ENCODE results near the gene ALMS1. TPM values are rescaled to one million over a fixed set of nuclear protein-coding genes. Genes with fewer than 3 reads are reported as not detected.
"Not testable (repeated sequence)": the region's sequence is repeated elsewhere in the genome, so short reads cannot be mapped to it uniquely, and the experiment has no call there.

Gene ALMS1
- total RNA-seq, 2 experiments from 2014 or later = 35.5 to 57.8 TPM

DNA sequence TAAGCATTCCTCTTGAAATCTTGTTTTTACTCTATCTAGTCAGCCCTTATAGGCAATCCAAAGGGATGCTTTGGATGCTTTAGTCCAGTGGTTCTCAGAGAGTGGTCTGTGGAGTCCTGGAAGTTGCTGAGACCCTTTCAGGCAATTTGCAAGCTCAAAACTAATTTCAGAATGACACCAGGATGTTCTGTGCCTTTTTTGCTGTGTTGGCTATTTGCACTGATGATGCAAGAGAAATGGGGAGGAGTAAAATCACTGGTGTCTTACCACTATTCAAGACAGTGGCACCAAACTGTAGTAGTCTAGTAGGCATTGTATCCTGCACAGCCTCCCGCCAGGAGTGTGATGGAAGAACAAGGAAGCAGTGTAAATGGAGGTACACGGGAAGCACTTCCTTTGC, 219.0 kb downstream of the ALMS1 start:
- H3K27ac ChIP-seq (ENCODE audit: low read depth, low read length, poor library complexity, severe bottlenecking); BruUV-seq (replicated peaks); POLR2A ChIA-PET; H3K4me1 ChIP-seq (ENCODE audit: insufficient read depth, low read length, poor library complexity, severe bottlenecking); intact Hi-C loops (cut with micrococcal nuclease; ENCODE audit: unreplicated experiment); H3K9me2 ChIP-seq (ENCODE audit: insufficient read depth, low read length); H3K4me2 ChIP-seq (ENCODE audit: low read length); CTCF ChIA-PET (ENCODE audit: unreplicated experiment); H3K79me2 ChIP-seq (ENCODE audit: insufficient read depth, low read depth, low read length); H4K20me1 ChIP-seq (ENCODE audit: insufficient read depth, low read length); H3K36me3 ChIP-seq (ENCODE audit: insufficient read depth, low read length); H2AFZ ChIP-seq (ENCODE audit: low read length); H3K9me3 ChIP-seq (ENCODE audit: low read length); H3K4me3 ChIP-seq (ENCODE audit: low read depth, low read length, poor library complexity, severe bottlenecking); DNase-seq (ENCODE audit: low spot score): not testable (repeated sequence)

DNA sequence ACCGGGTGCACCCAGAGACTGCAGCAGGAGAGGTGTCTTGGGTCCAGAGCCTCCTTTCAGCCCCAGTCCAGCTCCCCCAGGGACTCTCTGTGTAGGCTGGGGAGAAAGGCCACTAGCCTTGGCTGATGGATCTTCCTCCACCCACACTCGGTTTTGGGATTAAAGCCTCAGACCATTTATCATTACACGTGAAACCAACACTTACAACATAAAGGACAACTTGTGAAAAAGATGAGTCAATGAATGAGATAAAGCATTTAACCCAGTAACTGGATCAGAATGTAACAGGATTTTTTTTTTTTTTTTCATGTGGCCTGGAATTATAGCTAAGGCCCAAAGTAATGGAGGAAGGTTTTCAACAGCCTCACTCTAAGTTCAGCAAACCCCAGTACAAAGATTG, 224.5 kb downstream of the ALMS1 start:
- CTCF ChIA-PET (ENCODE audit: unreplicated experiment) = no interaction called here
- intact Hi-C loops (cut with micrococcal nuclease; ENCODE audit: unreplicated experiment) = no loop called here
- POLR2A ChIA-PET = no interaction called here

DNA sequence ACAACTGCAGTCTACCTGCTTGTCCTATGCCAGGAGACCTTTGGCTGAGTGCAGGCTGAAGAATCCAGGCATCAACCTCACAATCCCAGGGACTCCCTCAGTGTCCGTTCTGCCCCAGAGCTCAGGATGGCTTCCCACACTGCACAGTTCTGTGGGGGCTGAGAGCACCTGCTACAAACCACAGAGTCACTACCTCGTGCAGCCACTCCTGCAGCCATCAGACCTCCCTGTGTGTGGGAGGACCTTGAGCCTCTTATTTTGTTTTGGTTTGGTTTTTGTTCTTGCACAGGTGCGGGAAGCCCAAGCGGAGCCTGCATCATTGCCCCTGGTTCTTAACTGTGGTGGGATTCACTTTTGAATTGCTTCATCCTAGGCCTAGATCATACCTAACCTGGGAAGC, 225.6 kb downstream of the ALMS1 start:
- no peaks in the 10 kb centered on the region for H3K36me3 ChIP-seq (ENCODE audit: insufficient read depth, low read length)
- DNase-seq (ENCODE audit: low spot score) = no peak
- no peak overlapping the region for H2AFZ ChIP-seq (ENCODE audit: low read length)
- H3K4me2 ChIP-seq (ENCODE audit: low read length) = no peak overlapping the region
- H3K4me3 ChIP-seq (ENCODE audit: low read depth, low read length, poor library complexity, severe bottlenecking) = no peak overlapping the region
- intact Hi-C loops (cut with micrococcal nuclease; ENCODE audit: unreplicated experiment) = no loop called here
- H3K9me2 ChIP-seq (ENCODE audit: insufficient read depth, low read length) = no peaks in the 10 kb centered on the region
- H3K4me1 ChIP-seq (ENCODE audit: insufficient read depth, low read length, poor library complexity, severe bottlenecking) = no peaks in the 10 kb centered on the region
- no peaks in the 10 kb centered on the region for H3K9me3 ChIP-seq (ENCODE audit: low read length)
- H4K20me1 ChIP-seq (ENCODE audit: insufficient read depth, low read length) = no peaks in the 10 kb centered on the region
- H3K27ac ChIP-seq (ENCODE audit: low read depth, low read length, poor library complexity, severe bottlenecking) = no peak overlapping the region
- ChIA-PET POLR2A (no interaction called here), CTCF (ENCODE audit: unreplicated experiment) (no interaction called here)
- no TSS peak for BruUV-seq (replicated peaks)
- no peaks in the 10 kb centered on the region for H3K79me2 ChIP-seq (ENCODE audit: insufficient read depth, low read depth, low read length)
- TF ChIP-seq, protein P1, sequence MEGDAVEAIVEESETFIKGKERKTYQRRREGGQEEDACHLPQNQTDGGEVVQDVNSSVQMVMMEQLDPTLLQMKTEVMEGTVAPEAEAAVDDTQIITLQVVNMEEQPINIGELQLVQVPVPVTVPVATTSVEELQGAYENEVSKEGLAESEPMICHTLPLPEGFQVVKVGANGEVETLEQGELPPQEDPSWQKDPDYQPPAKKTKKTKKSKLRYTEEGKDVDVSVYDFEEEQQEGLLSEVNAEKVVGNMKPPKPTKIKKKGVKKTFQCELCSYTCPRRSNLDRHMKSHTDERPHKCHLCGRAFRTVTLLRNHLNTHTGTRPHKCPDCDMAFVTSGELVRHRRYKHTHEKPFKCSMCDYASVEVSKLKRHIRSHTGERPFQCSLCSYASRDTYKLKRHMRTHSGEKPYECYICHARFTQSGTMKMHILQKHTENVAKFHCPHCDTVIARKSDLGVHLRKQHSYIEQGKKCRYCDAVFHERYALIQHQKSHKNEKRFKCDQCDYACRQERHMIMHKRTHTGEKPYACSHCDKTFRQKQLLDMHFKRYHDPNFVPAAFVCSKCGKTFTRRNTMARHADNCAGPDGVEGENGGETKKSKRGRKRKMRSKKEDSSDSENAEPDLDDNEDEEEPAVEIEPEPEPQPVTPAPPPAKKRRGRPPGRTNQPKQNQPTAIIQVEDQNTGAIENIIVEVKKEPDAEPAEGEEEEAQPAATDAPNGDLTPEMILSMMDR (conservative IDR thresholded peaks at IDR 0.05; ENCODE audit: low read length) = no peak
- TF ChIP-seq EZH2phosphoT487 (IDR thresholded peaks at IDR 0.05; ENCODE audit: borderline replicate concordance, low read depth, low read length) = no peak

More for the DNA sequence above, 224.5 kb downstream of the ALMS1 start:
- no peaks in the 10 kb centered on the region for H3K9me3 ChIP-seq (ENCODE audit: low read length)
- no peak overlapping the region for H3K4me3 ChIP-seq (ENCODE audit: low read depth, low read length, poor library complexity, severe bottlenecking)
- H3K4me2 ChIP-seq (ENCODE audit: low read length) = no peak overlapping the region
- BruUV-seq (replicated peaks) = no TSS peak
- no peak overlapping the region for H2AFZ ChIP-seq (ENCODE audit: low read length)
- no peaks in the 10 kb centered on the region for H4K20me1 ChIP-seq (ENCODE audit: insufficient read depth, low read length)
- DNase-seq (ENCODE audit: low spot score) = no peak
- TF ChIP-seq, protein P1 (conservative IDR thresholded peaks at IDR 0.05; ENCODE audit: low read length) = no peak
- no peak for TF ChIP-seq EZH2phosphoT487 (IDR thresholded peaks at IDR 0.05; ENCODE audit: borderline replicate concordance, low read depth, low read length)
- H3K79me2 ChIP-seq (ENCODE audit: insufficient read depth, low read depth, low read length) = no peaks in the 10 kb centered on the region
- no peak overlapping the region for H3K27ac ChIP-seq (ENCODE audit: low read depth, low read length, poor library complexity, severe bottlenecking)
- H3K36me3 ChIP-seq (ENCODE audit: insufficient read depth, low read length) = no peaks in the 10 kb centered on the region
- no peaks in the 10 kb centered on the region for H3K9me2 ChIP-seq (ENCODE audit: insufficient read depth, low read length)
- no peaks in the 10 kb centered on the region for H3K4me1 ChIP-seq (ENCODE audit: insufficient read depth, low read length, poor library complexity, severe bottlenecking)
